HFFc6 (cell line): ENCODE data around the gene CPNE2. TPM values are rescaled to one million over a fixed set of nuclear protein-coding genes. Genes with fewer than 3 reads are reported as not detected.

Experiments used
- DNase-seq: peaks from one replicate; pipeline ENCODE4 v3.0.0-alpha.2; 2018
- H3K27ac Mint-ChIP-seq: 2 replicates; pipeline ENCODE4 v1.8.0; 2020; ENCODE audit warnings: mild to moderate bottlenecking, mixed read lengths
- H3K27me3 Mint-ChIP-seq: 2 replicates; pipeline ENCODE4 v1.8.0; 2021; ENCODE audit warnings: mild to moderate bottlenecking, moderate library complexity, mixed read lengths; ENCODE audit not compliant: insufficient read depth
- H3K36me3 Mint-ChIP-seq: 2 replicates; pipeline ENCODE4 v1.8.0; 2021; ENCODE audit warnings: low read depth, mixed read lengths
- H3K4me1 Mint-ChIP-seq: 2 replicates; pipeline ENCODE4 v1.8.0; 2020; ENCODE audit warnings: low read depth, mixed read lengths
- H3K4me3 Mint-ChIP-seq: 2 replicates; pipeline ENCODE4 v1.8.0; 2020; ENCODE audit warnings: mild to moderate bottlenecking, moderate library complexity, mixed read lengths
- H3K9me3 Mint-ChIP-seq: 2 replicates; pipeline ENCODE4 v1.8.0; 2020; ENCODE audit warnings: mild to moderate bottlenecking, mixed read lengths
- total RNA-seq, 6 experiments: library from RNA; stranded (reverse); fragmentation: NEBNext Ultra II Directional; extraction: Animal tissue kit (Norgen Biotek cat#: 25700); gene quantifications; 2 replicates in 1 of 6; 3 replicates in 5 of 6; pipeline ENCODE4 v1.2.3, GENCODE V29; 2021
- TF ChIP-seq, protein P1 (sequence below): fragments of 200-600 bp; sonication (generic); IDR thresholded peaks from 2 replicates; pipeline ENCODE4 v1.5.0; 2021; ENCODE audit warnings: antibody characterized with exemption, mild to moderate bottlenecking

The CPNE2 gene
- total RNA-seq, 6 experiments from 2014 or later, result 13.0 to 29.6 (median 23.3) TPM

DNA sequence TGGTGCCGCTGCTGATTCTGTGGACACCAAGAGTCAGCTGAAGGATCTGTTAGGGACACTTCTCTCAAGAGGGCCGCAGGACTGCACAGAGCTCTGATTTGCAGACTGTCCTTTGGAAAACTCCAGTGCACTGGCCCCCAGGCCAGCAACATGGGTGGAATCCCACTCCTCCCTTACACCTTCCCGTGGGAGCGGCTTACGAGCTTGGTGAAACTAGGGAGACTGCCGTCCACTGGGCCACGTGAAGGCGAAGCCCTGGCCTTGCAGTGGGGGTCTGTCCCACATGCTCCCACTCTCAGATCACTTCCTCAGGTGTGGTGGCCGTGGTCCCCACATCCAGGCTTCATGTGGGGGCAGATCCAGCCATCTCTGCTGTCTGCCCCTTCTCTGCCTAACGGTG is 57.0 kb downstream of the CPNE2 start:
- Mint-ChIP-seq H3K4me3 (no peak overlapping the region), H3K27ac (no peak overlapping the region), H3K4me1 (peaks cover 21% of the 10 kb centered on the region), H3K27me3 (peaks cover 5% of the 10 kb centered on the region), H3K9me3 (no peaks in the 10 kb centered on the region), H3K36me3 (0 out of 2 replicates have a peak, but pooled peaks cover 6% of the 10 kb centered on the region)
- no peak for DNase-seq
- TF ChIP-seq, protein P1, sequence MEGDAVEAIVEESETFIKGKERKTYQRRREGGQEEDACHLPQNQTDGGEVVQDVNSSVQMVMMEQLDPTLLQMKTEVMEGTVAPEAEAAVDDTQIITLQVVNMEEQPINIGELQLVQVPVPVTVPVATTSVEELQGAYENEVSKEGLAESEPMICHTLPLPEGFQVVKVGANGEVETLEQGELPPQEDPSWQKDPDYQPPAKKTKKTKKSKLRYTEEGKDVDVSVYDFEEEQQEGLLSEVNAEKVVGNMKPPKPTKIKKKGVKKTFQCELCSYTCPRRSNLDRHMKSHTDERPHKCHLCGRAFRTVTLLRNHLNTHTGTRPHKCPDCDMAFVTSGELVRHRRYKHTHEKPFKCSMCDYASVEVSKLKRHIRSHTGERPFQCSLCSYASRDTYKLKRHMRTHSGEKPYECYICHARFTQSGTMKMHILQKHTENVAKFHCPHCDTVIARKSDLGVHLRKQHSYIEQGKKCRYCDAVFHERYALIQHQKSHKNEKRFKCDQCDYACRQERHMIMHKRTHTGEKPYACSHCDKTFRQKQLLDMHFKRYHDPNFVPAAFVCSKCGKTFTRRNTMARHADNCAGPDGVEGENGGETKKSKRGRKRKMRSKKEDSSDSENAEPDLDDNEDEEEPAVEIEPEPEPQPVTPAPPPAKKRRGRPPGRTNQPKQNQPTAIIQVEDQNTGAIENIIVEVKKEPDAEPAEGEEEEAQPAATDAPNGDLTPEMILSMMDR, result no peak

DNA sequence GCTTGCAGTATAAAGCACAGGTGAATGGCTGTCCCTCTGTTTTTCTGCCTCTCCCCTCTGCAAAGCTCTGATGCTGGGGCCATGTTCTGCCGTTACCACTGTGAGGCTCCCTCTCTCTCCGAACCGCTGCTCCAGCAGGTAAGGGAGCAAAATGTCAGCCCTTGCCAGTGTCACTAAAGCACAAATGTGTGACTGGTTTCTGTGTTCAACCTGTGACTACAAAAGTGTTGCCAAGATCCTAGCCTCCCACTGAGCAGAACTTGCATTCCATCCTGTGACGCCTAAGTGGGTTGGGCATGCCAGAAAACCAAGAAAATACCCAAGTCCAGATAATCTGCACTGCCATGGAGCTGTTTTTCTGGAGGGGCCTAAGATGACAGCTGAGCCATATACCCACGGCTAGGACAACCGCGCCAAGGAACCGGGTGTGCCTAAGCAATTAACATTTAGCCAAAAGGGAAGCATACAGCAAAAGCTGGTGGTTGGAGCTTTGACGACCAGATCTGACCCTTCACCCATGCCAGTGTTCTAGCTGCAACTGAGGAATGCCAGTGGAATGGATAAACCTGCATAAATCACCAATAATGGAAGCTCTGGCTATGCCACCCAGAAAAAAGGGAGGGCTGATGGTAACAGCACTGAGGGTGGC is 58.4 kb downstream of the CPNE2 start:
- peaks cover 21% of the 10 kb centered on the region for H3K4me1 Mint-ChIP-seq
- DNase-seq, result no peak

DNA sequence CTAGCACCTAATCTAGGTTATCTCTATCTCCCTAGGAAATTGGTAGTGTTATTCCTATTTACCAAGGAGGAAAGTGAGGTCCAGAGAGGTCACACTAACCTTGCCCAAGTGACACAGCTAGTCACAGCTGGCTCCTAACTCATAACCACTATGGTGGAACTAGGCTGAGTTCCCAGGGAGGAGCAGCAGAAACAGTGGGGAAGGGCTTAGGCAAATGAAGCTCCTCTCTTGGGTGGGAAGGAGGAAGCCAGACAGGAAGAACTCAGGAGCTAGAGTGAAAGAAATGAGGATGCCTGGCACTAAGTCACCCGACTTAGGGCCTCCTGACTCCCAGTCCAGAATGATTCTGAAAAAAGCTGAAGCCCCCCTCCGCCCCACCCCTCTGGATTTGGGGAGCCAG is 59.0 kb downstream of the CPNE2 start:
- H3K4me1 Mint-ChIP-seq, result peaks cover 21% of the 10 kb centered on the region
- no peak for DNase-seq
- TF ChIP-seq, protein P1, result no peak
- H3K27ac Mint-ChIP-seq, result no peak overlapping the region
- H3K9me3 Mint-ChIP-seq, result no peaks in the 10 kb centered on the region
- 0 out of 2 replicates have a peak, but pooled peaks cover 9% of the 10 kb centered on the region for H3K36me3 Mint-ChIP-seq
- no peak overlapping the region for H3K4me3 Mint-ChIP-seq
- peaks cover 5% of the 10 kb centered on the region for H3K27me3 Mint-ChIP-seq

More for the DNA sequence above, 58.4 kb downstream of the CPNE2 start:
- peaks cover 5% of the 10 kb centered on the region for H3K27me3 Mint-ChIP-seq
- no peak overlapping the region for H3K4me3 Mint-ChIP-seq
- 0 out of 2 replicates have a peak, but pooled peaks cover 6% of the 10 kb centered on the region for H3K36me3 Mint-ChIP-seq
- no peaks in the 10 kb centered on the region for H3K9me3 Mint-ChIP-seq
- TF ChIP-seq, protein P1, result no peak
- H3K27ac Mint-ChIP-seq, result no peak overlapping the region

DNA sequence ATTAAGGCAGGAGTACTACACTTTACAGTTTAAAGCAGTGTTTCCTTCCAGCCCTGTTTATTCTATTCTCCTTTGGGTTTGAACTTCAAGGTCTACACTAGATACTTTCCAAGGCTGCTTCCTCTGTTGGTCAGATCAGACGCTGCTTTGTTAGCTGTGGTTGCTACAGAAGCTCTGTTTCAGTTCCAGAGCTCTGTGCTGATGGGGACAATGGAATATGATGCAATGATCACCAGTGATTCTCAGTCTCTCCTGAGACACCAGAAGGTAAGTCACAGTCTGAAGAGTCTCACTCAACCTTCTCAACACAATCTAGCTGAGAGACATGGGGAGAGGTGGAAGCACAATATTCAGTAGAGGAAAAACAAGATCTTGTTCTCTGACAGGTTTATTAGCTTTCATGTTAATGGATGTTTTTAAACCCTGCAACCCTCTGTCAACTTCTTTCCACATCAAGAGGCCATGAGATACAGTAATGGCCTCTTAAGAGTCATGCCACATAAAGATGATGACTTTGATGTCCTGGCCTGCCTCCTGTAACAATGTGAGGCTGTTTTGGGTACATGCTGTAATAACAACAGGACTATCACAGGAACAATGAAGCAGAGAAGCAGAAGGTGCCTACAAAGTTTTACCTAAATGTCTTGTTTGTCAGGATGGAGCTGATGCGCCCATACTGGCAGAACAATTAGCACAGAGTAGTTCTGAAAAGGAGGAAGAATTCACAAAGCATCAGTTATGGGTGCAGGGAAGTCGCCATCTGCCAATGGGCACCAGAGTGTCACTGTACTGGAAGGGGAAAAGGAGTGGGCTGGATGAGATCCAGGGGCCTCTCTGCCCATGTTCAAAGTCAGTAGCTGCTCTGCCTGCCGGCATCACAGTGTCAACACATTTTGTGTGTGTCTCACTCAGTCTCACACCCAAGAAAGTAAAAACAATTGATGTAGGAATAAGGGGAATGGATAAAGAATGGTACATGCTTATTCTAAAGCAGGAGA is 60.0 kb downstream of the CPNE2 start:
- peaks cover 5% of the 10 kb centered on the region for H3K27me3 Mint-ChIP-seq
- H3K36me3 Mint-ChIP-seq, result peaks cover 15% of the 10 kb centered on the region; the same call in 1 of the 2 replicates
- TF ChIP-seq, protein P1, result no peak
- no peak overlapping the region for H3K27ac Mint-ChIP-seq
- no peaks in the 10 kb centered on the region for H3K9me3 Mint-ChIP-seq
- DNase-seq, result no peak
- H3K4me3 Mint-ChIP-seq, result no peak overlapping the region
- H3K4me1 Mint-ChIP-seq, result peaks cover 15% of the 10 kb centered on the region

DNA sequence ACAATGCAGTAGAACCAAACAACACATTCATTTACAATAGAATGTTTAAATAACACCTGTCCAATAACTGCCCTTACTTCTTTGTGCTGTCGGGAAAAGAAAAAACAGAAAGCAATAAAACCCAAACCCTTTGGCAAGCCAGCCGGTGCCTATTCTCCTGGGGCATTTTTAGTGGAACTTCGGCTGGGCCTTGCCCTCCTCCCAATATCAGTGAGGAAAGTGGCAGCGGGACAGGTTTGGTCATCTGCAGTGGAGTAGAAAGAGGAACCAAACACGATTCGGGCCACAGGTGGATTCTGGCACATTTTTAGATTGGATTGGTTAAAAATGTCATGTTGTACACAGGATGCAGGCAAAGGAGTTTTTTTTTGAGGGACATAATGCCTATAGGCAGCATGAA is 61.5 kb downstream of the CPNE2 start:
- Mint-ChIP-seq H3K9me3 (no peaks in the 10 kb centered on the region), H3K27ac (no peak overlapping the region), H3K4me1 (peaks cover under 1% of the 10 kb centered on the region), H3K27me3 (peaks cover 2% of the 10 kb centered on the region; the same call in 1 of the 2 replicates), H3K4me3 (no peak overlapping the region), H3K36me3 (peaks cover 16% of the 10 kb centered on the region; the same call in 1 of the 2 replicates)
- DNase-seq, result no peak
- TF ChIP-seq, protein P1, result no peak
